Measurements from ENCODE around the gene CEP72.
"Not testable (repeated sequence)": the region's sequence is repeated elsewhere in the genome, so short reads cannot be mapped to it uniquely, and the experiment has no call there.

CEP72 gene

DNA sequence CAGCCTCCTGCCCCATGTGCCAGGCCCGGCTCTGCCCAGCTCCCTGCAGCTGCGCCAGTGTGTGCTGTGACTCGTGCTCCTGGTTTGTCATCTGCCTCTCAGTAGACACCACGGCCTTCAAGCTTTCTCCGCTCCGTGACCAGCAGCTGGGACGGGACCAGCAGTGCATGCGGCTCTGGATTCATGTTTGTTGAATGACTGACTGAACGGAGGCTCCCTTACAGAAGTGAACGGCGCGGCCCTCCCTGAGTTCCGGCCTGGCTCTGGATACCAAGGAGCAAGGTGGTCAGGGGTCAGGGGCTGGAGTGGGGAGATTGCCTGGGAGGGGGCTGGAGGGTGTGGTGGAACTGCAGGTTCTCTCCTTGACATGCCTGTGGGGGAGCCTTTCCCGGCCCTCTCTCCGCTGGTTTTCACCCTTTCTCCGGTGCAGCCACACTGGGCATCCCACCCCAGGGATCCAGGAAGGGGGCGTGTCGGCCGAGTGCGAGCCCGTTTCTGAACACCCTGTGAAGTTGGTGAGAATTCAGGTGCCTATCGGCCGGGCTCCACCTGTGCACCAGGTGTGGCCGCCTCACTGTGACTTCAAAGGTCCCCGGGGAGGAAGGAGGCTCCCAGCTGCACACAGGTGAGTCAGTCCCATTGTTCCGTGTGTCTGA, 11.1 kb upstream of the CEP72 start:
- DNase-seq, result peak; percentile 12 to 59

DNA sequence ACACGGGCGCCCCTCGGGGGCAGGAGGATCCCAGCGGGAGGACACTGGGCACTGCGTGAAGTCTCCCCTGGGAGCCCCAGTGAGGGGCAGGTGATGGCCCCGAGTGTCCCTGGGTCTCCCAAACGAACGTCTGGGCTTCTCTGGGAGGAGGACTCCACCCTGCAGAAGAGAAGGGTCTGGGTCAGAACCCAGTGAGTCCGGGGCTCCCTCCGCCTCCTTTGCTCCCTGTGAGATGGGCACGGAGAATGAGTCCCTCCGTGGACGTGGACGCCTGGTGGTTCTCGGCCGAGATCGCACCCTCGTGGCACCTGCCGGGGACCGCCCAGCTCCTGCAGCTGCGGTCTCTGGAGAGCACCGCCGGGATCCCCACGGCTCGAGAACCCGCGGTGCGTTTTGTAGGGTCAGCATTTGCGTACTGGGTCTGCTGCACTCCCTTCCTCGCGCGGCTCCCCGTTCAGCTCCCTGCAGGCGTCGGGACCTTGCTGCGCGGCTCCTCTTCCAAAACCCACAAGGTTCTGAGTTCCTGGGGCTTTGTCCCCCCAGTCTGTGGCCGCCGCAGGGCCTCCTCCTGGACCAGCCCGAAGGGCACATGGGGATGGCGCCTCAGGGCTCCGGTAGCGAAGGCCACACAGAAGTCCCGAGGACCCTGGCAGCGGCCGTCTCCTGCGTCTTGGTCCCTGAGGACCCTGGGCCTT, 10.2 kb upstream of the CEP72 start:
- peak in 1 of 2 experiments; percentile 46 for DNase-seq

GRCh38 chr5:602466-603035, 9.6 kb upstream of the CEP72 start:
- peak in 1 of 2 experiments; percentile 34 for DNase-seq

DNA sequence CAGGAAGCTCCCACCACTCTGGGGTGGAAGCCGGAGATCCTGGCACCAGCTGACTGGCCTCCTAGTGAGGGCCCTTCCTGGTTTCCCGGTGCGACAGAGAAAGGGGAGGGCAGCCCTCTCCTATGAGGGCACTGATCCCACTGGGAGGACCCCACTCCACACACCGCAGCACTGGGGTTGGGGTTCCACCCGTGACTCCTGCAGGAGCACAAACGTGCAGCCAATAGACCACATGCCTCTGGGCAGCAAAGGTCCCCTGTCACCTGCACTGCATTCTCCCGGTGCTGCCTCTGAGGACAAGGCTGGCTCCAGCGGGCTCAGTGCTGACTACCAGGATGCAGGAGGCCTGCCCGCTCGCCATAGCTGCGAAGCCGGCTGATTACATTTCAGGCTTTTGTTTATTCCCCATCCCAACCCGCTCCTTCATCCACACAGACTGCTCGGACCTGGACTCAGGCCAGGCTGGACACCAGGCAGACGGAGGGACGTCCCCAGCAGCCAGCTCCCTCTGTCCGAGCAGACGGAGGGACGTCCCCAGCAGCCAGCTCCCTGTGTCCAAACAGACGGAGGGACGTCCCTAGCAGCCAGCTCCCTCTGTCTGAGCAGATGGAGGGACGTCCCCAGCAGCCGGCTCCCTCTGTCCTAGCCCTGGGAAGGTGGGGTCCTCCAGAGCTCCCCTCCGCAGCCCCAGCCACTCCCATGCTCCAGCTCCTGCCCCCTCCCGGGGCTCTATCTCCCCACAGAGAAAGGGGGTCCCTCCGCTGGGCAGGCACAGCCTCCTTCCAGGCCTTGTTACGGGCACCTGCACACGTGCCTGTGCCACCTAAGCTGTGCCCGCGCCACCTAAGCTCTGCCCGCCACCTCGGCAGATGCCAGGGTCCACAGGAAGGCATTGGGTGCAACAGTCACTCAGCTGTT, 8.8 kb upstream of the CEP72 start:
- DNase-seq, result no peak

GRCh38 chr5:604391-604831, 7.7 kb upstream of the CEP72 start:
- no peak for DNase-seq

GRCh38 chr5:605090-605489, 7.0 kb upstream of the CEP72 start:
- not testable (repeated sequence) for DNase-seq

DNA sequence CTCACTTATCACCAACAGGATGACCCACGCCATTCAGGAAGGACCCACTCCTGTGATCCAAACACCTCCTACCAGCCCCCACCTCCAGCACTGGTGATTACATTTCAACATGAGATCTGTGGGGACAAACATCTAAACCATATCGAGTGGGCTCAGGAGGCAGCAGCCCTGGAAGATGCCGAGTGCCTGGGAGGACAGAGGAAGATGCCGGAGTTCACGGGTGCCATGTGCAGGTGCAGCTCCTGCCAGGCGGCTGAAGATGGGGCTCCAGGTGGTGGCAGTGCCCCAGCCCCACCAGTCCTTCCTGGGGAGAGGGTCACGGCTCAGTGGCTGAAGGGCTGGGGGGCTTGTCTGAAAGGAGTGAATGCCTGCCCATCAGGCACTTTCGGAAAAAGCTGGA, 6.1 kb upstream of the CEP72 start:
- no peak for DNase-seq

DNA sequence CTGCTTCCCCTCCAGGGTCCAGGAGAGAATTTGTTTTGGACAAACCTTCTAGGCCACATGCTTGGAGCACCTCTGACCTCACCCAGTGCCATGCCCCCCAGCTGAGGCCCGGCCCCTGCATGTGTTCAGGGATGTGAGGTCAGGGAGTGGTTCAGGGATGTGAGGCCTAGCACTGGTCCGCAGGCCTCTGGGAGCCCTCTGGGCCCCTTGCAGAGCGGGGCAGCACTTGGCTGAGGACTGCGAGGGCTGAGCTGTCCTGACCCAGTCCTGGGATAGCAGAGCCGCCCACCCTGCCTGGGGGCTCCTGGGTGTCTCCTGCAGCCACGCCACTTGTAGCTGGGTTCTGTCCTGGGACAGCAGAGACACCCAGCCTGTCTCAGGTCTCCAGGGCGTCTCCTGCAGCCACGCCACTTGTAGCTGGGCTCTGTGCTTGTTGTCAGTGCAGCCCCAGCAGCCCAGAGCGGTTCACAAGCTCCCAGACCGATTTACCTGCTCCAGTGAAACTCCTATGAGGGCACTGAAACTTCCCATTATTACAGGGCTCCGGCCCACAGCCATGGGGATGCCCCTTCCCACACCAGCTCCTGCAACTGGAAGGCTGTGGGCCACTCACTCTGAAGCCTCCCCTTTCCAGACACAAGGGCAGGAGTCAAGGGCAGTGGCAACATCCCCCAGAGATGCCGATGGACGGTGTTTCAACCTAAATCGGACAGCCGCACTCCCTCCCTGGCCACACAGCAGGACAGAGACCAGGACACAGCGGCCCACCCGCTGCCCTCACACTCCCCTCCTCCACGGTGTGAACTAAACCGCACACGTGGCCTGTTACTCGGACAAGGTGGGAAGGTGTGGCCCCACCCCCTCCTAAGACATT, 5.4 kb upstream of the CEP72 start:
- no peak for DNase-seq

DNA sequence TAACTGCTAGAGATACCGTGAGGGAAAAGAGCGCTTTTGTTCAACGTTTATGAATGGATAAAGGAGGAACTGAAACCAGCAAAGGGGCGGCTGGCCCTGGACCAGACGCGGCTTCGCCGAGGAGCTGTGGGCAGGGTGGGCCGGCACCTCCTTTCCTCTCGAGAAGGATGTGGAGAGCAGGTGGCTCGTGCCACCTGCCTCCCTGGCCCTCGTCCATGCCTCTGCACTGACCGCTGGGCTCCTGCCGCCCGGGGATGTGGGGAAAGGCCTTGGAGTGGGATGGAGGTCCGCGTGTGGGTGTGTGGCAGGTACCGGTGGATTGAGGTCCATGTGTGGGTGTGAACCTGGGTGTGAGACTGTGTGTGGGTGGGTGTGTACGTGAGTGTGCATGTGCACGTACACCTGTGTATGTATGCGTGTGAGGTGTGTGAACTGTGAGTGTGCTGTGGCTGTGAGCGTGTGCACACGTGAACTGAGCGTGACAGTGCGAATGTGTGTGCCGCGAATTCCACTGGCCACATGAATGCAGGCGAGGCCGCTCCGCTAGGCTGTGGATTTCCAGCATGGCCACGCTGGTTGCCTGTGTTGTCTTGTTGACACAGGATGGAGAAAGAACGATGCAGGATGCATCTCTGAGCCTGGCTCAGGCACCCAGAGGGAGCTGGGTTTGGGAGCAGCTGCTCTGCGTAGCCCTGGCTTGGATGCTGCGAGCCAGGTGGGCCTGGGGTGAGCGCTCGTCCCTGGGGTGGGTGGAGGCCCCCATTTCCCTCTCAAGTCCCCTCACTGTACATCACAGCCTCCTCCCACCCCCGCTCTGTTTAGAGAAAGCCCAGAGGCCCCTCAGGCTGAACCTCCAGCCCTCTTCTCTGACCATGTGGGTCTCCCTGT, 4.4 kb upstream of the CEP72 start:
- DNase-seq, result no peak

GRCh38 chr5:608429-609370, 3.4 kb upstream of the CEP72 start:
- no peak for DNase-seq

GRCh38 chr5:609506-609905, 2.6 kb upstream of the CEP72 start:
- no peak for DNase-seq

DNA sequence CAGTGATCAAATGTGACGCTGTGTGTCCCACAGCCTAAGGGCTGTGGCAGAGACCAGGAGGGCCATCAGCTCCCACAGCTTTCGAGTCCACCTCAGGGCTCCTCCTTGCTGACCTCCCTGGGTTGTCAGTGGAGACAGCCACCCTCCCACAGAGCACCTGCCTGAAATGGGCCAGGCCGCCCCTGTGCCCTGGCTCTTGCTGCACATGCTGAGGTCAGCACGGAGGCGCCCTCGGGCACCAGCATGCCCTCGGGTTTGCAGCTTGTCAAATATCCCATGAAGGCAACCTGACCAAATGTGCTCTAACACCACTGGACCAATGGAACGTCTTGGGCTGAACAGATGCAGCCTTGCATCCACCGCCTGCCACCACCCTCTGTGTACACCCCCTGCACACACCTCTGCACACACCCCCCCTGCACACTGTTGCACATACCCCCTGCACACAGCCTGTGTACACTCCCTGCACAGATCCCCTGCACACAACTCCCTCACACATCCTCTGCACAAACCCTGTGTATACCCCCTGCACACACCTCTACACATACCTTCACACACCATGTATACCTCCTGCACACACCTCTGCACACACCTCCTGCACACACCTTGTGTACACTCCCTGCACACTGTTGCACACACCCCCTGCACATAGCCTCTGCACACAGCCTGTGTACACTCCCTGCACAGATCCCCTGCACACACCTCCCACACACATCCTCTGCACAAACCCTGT, 2.0 kb upstream of the CEP72 start:
- DNase-seq, result no peak

DNA sequence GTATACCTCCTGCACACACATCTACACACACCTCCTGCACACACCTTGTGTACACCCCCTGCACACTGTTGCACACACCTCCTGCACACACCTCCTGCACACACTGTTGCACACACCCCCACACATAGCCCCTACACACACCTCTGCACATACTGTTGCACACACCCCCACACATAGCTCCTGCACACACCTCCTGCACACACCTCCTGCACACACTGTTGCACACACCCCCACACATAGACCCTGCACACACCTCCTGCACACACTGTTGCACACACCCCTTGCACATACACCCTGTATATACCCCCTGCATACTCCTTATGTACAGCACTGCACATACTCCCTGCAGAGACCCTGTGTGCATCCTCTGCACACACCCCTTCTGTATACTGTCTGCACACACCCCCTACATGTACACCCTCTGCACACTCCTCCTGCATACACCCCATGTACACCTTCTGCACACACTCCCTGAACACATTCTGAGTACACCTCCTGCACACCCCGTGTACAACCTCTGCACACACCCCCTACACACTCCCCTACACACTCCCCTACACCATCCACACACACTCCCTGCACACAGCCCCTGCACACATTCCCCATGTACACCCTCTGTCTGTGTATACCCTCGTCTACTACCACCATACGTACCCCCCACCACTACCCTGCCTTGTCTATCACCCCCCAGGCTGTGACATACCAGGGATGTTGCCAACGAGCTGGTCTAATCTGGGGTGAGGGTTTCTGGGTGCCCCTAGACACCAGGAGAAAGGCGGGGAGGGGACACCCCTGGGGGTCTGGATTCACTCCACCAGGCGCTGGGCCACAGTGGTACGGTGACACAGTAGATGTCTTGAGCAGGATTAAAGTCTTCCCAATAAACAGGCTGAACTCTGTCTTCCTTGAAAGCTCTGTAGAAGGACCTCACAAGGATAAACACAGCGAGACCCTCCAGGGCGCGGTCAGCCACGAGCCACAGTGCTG, 1.1 kb upstream of the CEP72 start:
- no peak for DNase-seq

DNA sequence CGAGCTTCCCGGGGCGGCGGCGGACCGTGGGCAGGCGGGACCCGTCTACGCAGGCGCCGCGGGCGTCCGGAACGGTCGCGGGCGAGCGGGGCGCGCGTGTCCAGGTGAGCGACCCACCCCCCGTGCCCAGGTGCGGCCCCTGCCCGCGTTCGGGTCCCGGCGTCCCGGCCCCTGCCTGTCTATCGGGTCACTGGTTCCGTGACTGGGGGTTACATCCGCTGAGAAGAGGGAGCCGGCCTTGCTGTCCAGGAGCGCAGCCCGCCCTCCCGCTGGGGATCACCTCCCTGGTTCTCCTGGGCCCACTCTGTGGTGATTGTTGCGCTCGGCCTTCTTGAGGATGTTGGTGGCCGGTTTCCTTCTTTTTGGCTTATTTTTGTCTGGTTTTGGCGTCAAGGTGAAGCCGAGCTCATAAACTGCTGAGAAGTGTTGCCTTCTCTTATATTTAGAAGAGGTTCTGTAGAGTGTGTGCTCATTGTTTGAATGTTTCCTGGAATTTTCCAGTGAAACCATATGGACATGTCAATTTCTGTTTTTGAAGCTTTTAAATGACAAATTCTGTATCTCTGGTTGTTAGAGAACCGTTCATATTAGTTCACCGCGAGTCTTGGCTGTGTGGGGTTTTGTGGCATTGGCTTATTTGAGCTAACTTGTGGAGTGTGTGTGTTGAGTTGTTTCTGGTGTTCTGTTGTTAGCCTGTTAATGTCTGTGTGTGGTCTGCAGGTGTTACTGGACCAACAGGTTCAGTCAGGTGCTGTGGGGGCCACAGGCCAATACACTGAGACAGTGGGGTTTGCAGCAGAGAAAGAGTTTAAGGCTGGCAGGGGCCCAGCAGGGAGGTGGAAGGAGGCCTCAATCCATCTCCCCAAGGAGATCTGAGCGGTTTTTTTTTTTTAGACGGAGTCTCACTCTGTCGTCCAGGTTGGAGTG, 621 bp downstream of the CEP72 start:
- DNase-seq, result peak in 1 of 2 experiments; percentile 56

GRCh38 chr5:616484-617039, 4.4 kb downstream of the CEP72 start:
- no peak for DNase-seq

DNA sequence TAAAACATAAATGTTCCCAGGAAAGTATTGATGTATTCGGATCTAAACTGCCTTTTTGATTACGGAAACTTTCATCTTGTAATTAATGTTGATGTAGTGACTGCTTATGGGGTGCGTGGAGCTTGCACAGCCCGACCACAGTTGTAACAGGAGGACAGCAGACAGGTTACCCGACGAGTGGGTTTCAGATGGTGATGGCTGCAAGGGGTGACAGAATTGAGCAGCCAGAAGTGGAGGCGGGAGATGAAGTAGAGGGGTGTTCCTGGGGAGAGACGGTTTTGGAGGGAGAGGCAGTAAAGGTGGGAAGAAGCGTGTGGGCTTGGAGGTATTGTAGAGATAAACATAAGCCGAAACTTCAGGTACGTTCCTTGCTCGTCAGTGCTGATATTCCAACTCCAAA, 5.8 kb downstream of the CEP72 start:
- no peak for DNase-seq
